Astrocyte (in vitro differentiated cells and primary cell): ENCODE results near the gene ZNF628. TPM values are rescaled to one million over a fixed set of nuclear protein-coding genes. Genes with fewer than 3 reads are reported as not detected.
A peak's percentile ranks its signal among the peaks of the same experiment; 100 is the strongest.

Source experiments
- DNase-seq: peaks from one replicate; pipeline ENCODE4 v3.0.0-alpha.2; 2010; ENCODE audit warnings: low read depth
- FAIRE-seq: peaks from 2 replicates; lab custom pipeline; 2011; peaks lifted over from hg19 to GRCh38; lab: Jason Lieb, UNC
- H2AFZ ChIP-seq: 2 replicates; pipeline ENCODE4 v1.6.0; 2012; ENCODE audit warnings: low read depth, low read length, inconsistent platforms
- H3K27ac ChIP-seq: 2 replicates; pipeline ENCODE4 v1.5.1; 2011; ENCODE audit warnings: low read depth, low read length, inconsistent platforms
- H3K27me3 ChIP-seq: 2 replicates; pipeline ENCODE4 v1.6.0; 2011; ENCODE audit warnings: low read length, inconsistent platforms; ENCODE audit not compliant: insufficient read depth
- H3K36me3 ChIP-seq: 2 replicates; pipeline ENCODE4 v1.5.1; 2011; ENCODE audit warnings: low read length, inconsistent platforms; ENCODE audit not compliant: insufficient read depth
- H3K4me1 ChIP-seq: 2 replicates; pipeline ENCODE4 v1.5.1; 2011; ENCODE audit warnings: low read length, inconsistent platforms; ENCODE audit not compliant: insufficient read depth
- H3K4me2 ChIP-seq: 2 replicates; pipeline ENCODE4 v1.6.0; 2012; ENCODE audit warnings: low read length, inconsistent platforms
- H3K4me3 ChIP-seq: 2 replicates; pipeline ENCODE4 v1.5.1; 2011; ENCODE audit warnings: low read depth, mild to moderate bottlenecking, low read length, inconsistent platforms; ENCODE audit not compliant: insufficient read depth
- H3K79me2 ChIP-seq: 2 replicates; pipeline ENCODE4 v1.6.0; 2012; ENCODE audit warnings: mild to moderate bottlenecking, low read length, inconsistent platforms; ENCODE audit not compliant: insufficient read depth
- H3K9ac ChIP-seq: 2 replicates; pipeline ENCODE4 v1.6.0; 2012; ENCODE audit warnings: mild to moderate bottlenecking, low read length, inconsistent platforms
- H3K9me3 ChIP-seq: 2 replicates; pipeline ENCODE4 v1.5.1; 2012; ENCODE audit warnings: low read depth, mild to moderate bottlenecking, low read length, inconsistent platforms; ENCODE audit not compliant: insufficient read depth
- H4K20me1 ChIP-seq: 2 replicates; pipeline ENCODE4 v1.6.0; 2012; ENCODE audit warnings: low read length, inconsistent platforms; ENCODE audit not compliant: insufficient read depth
- H3K27ac Mint-ChIP-seq: one replicate; pipeline ENCODE4 v1.8.0; 2021; ENCODE audit warnings: mild to moderate bottlenecking, mixed read lengths; ENCODE audit not compliant: unreplicated experiment
- H3K27me3 Mint-ChIP-seq: one replicate; pipeline ENCODE4 v1.8.0; 2021; ENCODE audit warnings: low read depth, mixed read lengths; ENCODE audit not compliant: unreplicated experiment
- H3K36me3 Mint-ChIP-seq: one replicate; pipeline ENCODE4 v1.8.0; 2021; ENCODE audit warnings: low read depth, mixed read lengths; ENCODE audit not compliant: unreplicated experiment
- H3K4me1 Mint-ChIP-seq: one replicate; pipeline ENCODE4 v1.8.0; 2021; ENCODE audit warnings: low read depth, mixed read lengths; ENCODE audit not compliant: unreplicated experiment
- H3K4me3 Mint-ChIP-seq: one replicate; pipeline ENCODE4 v1.8.0; 2021; ENCODE audit warnings: mild to moderate bottlenecking, moderate library complexity, mixed read lengths; ENCODE audit not compliant: unreplicated experiment
- H3K9me3 Mint-ChIP-seq: one replicate; pipeline ENCODE4 v1.8.0; 2021; ENCODE audit warnings: mild to moderate bottlenecking, mixed read lengths; ENCODE audit not compliant: unreplicated experiment
- EZH2 ChIP-seq: IDR thresholded peaks from 2 replicates; pipeline ENCODE4 v1.6.1; 2012; ENCODE audit warnings: mild to moderate bottlenecking, low read length, inconsistent platforms; ENCODE audit not compliant: insufficient read depth
- total RNA-seq: library from RNA; stranded (reverse); gene quantifications from 2 replicates; pipeline ENCODE4 v1.2.1, GENCODE V29; 2021
- TF ChIP-seq, protein P1 (sequence below): IDR thresholded peaks from 2 replicates; pipeline ENCODE4 v1.5.1; 2011; ENCODE audit warnings: low read depth, mild to moderate bottlenecking, inconsistent platforms, low read length, moderate library complexity; ENCODE audit not compliant: insufficient read depth

Gene ZNF628
- total RNA-seq, 1 donor from 2014 or later = 9.9 TPM

DNA sequence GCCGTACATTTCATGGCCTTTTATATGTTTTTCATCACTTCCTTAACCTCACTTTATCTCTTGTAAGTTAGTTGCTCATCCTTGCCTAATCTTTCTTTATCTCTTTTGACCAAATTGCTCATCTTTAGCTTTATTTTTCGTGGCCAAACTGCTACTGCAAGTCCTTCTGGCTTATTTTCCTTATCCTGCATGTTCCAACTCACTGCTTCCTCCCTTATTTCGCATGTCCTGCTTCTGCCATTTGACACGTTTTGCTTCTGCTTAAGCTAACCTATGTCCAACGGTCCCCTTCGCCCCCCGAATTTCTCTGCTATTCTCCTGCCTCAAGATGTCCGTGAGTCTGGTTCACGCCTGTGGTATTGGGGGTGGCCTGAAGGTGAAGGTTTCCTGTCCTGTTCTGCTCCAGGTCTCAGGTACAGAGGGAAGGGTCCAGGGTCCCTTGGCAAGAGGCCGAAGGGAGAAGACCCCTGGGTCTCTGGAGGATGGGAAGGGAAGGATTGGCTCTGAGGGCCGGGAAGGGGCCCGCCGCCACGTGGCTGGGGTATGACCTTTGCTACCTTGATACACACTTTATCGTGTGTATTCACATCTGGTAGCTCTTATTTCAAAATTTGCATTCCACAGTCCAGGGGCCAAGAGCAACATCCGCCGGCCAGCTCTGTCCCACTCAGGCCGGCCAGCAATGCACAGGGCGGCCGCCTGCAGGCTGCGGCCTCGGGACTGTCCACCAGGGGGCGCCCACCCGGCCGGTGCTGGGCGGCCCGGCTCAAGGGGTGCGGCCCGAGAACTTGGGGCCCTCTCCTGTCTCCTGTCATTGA lies 9.0 kb upstream of the ZNF628 start:
- peaks cover 4% of the 10 kb centered on the region for H3K27me3 Mint-ChIP-seq
- Histone ChIP-seq H3K9ac (no peak overlapping the region), H3K4me3 (no peak overlapping the region), H4K20me1 (no peaks in the 10 kb centered on the region), H3K4me2 (peak overlapping the region; percentile 70), H3K79me2 (no peaks in the 10 kb centered on the region), H3K27ac (no peak overlapping the region), H3K4me1 (peaks cover 3% of the 10 kb centered on the region), H2AFZ (peak overlapping the region; percentile 43), H3K27me3 (peaks cover 2% of the 10 kb centered on the region), H3K36me3 (no peaks in the 10 kb centered on the region), H3K9me3 (no peaks in the 10 kb centered on the region)
- H3K9me3 Mint-ChIP-seq = no peaks in the 10 kb centered on the region
- FAIRE-seq (no peak), DNase-seq (no peak)
- H3K4me1 Mint-ChIP-seq = peaks cover 5% of the 10 kb centered on the region
- no peak for TF ChIP-seq EZH2
- TF ChIP-seq, protein P1, sequence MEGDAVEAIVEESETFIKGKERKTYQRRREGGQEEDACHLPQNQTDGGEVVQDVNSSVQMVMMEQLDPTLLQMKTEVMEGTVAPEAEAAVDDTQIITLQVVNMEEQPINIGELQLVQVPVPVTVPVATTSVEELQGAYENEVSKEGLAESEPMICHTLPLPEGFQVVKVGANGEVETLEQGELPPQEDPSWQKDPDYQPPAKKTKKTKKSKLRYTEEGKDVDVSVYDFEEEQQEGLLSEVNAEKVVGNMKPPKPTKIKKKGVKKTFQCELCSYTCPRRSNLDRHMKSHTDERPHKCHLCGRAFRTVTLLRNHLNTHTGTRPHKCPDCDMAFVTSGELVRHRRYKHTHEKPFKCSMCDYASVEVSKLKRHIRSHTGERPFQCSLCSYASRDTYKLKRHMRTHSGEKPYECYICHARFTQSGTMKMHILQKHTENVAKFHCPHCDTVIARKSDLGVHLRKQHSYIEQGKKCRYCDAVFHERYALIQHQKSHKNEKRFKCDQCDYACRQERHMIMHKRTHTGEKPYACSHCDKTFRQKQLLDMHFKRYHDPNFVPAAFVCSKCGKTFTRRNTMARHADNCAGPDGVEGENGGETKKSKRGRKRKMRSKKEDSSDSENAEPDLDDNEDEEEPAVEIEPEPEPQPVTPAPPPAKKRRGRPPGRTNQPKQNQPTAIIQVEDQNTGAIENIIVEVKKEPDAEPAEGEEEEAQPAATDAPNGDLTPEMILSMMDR = peak; percentile 75
- no peaks in the 10 kb centered on the region for H3K36me3 Mint-ChIP-seq
- H3K4me3 Mint-ChIP-seq = peak overlapping the region; percentile 66
- H3K27ac Mint-ChIP-seq = no peak overlapping the region

DNA sequence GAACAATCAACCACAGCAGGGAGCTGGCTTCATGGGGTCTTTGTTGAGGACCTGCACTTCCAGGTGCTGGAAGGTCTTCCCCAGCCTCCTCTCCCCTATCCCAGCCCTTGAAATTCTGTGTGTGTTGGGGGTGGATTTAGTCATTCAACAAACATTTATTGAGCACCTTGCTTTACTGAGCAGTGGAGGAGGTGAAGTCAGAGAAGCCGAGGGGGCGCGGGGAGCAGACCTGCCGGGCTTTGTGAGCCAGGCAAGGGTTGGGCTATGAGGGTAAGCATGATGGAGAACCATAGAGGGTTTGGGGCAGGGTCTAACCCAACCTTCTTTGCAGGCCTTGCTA lies 8.4 kb upstream of the ZNF628 start:
- Histone ChIP-seq H3K9ac (no peak overlapping the region), H3K27me3 (peaks cover 2% of the 10 kb centered on the region), H3K4me1 (peaks cover 9% of the 10 kb centered on the region), H3K36me3 (no peaks in the 10 kb centered on the region), H3K9me3 (no peaks in the 10 kb centered on the region), H3K27ac (no peak overlapping the region), H3K79me2 (no peaks in the 10 kb centered on the region), H3K4me2 (peak overlapping the region; percentile 70), H4K20me1 (no peaks in the 10 kb centered on the region), H3K4me3 (no peak overlapping the region), H2AFZ (peak overlapping the region; percentile 43)
- Mint-ChIP-seq H3K4me3 (peak overlapping the region; percentile 66), H3K9me3 (no peaks in the 10 kb centered on the region), H3K36me3 (no peaks in the 10 kb centered on the region), H3K27ac (no peak overlapping the region), H3K27me3 (peaks cover 4% of the 10 kb centered on the region), H3K4me1 (peaks cover 5% of the 10 kb centered on the region)
- no peak for TF ChIP-seq EZH2
- TF ChIP-seq, protein P1 = peak; percentile 1
- DNase-seq = no peak
- FAIRE-seq = no peak

DNA sequence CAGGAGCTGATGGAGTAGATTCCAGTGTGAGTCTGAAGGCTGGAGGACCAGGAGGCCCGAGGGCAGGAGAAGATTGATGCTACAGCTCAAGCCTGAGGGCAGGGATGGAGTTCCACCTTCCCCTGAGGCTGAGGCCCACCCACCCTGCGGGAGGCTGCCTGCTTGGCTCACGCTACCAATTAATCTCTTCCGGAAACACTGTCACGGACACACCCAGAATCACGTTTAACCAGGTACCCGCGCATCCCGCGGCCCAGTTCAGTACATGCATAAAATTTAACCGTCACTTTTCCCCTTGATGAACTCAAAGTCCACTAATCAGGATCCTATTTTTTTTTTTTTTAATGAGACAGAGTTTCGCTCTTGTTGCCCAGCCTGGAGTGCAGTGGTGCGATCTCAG lies 5.2 kb upstream of the ZNF628 start:
- Histone ChIP-seq H4K20me1 (no peaks in the 10 kb centered on the region), H3K4me2 (no peak overlapping the region), H2AFZ (no peak overlapping the region), H3K27me3 (no peaks in the 10 kb centered on the region), H3K27ac (no peak overlapping the region), H3K79me2 (no peaks in the 10 kb centered on the region), H3K9ac (no peak overlapping the region), H3K9me3 (no peaks in the 10 kb centered on the region), H3K4me1 (peaks cover 33% of the 10 kb centered on the region), H3K36me3 (no peaks in the 10 kb centered on the region), H3K4me3 (no peak overlapping the region)
- Mint-ChIP-seq H3K4me3 (no peak overlapping the region), H3K9me3 (no peaks in the 10 kb centered on the region), H3K27me3 (no peaks in the 10 kb centered on the region), H3K36me3 (no peaks in the 10 kb centered on the region), H3K4me1 (peaks cover 3% of the 10 kb centered on the region), H3K27ac (peak overlapping the region; percentile 81)
- TF ChIP-seq EZH2 = no peak
- TF ChIP-seq, protein P1 = no peak
- FAIRE-seq (no peak), DNase-seq (no peak)
